GM12878 (cell line): ENCODE measurements around the gene ZDHHC3. TPM values are rescaled to one million over a fixed set of nuclear protein-coding genes. Genes with fewer than 3 reads are reported as not detected.

Source experiments
- CBX3 ChIP-seq: fragments of 200-600 bp; sonication (generic); IDR thresholded peaks from 2 replicates; pipeline ENCODE4 v1.6.1; 2016; ENCODE audit warnings: low read depth, borderline replicate concordance
- EED ChIP-seq: sonication (generic); IDR thresholded peaks from 2 replicates; pipeline ENCODE4 v1.6.1; 2016; ENCODE audit warnings: antibody characterized with exemption, low read depth
- ETV6 ChIP-seq, 2 experiments: fragments of 450-650 bp in 1 of 2; IDR thresholded peaks in 1 of 2; conservative IDR thresholded peaks in 1 of 2; 2 replicates each; pipeline ENCODE4 v1.6.1; 2014; ENCODE audit warnings: antibody characterized with exemption in 1 of 2, borderline replicate concordance in 1 of 2, low read depth in 1 of 2, mild to moderate bottlenecking in 1 of 2, moderate library complexity in 1 of 2
- LARP7 ChIP-seq: fragments of 450-650 bp; IDR thresholded peaks from 2 replicates; pipeline ENCODE4 v1.6.1; 2017; ENCODE audit warnings: mild to moderate bottlenecking
- SMARCA5 ChIP-seq: fragments of 450-650 bp; IDR thresholded peaks from 2 replicates; pipeline ENCODE4 v1.6.1; 2017; ENCODE audit warnings: mild to moderate bottlenecking
- SREBF1 ChIP-seq: IDR thresholded peaks from 2 replicates; pipeline ENCODE4 v1.6.1; 2012; ENCODE audit warnings: mild to moderate bottlenecking, low read length
- USF1 ChIP-seq: IDR thresholded peaks from 2 replicates; pipeline ENCODE4 v1.6.1; 2011; ENCODE audit warnings: borderline replicate concordance, low read depth, mild to moderate bottlenecking, moderate library complexity, mixed read lengths, low read length; ENCODE audit not compliant: insufficient read depth; ENCODE audit errors: extremely low read length
- WRNIP1 ChIP-seq: IDR thresholded peaks from 2 replicates; pipeline ENCODE4 v1.6.1; 2011; ENCODE audit warnings: low read depth, low read length, improper control_type of control experiment, borderline replicate concordance
- YY1 ChIP-seq: IDR thresholded peaks from 2 replicates; pipeline ENCODE4 v1.6.1; 2011; ENCODE audit warnings: low read depth, mild to moderate bottlenecking, low read length
- polyA plus RNA-seq, 11 experiments: library from polyadenylated mRNA; depleted of rRNA in 4 of 11; unstranded in 6 of 11; stranded (reverse) in 5 of 11; fragments of >200 nt; fragmentation: Nextera tagmentation in 4 of 11; fragmentation: Illumina TruSeq in 1 of 11; extraction: Ambion mirVana in 4 of 11; extraction: Trizol in 1 of 11; gene quantifications; 1 replicate in 1 of 11; 2 replicates in 10 of 11; pipeline versions ENCODE4 v1.2.1 to v1.2.3, GENCODE V29; 2011 to 2016; ENCODE audit warnings: inconsistent platforms in 2 of 11, missing spikeins in 2 of 11, low read depth in 1 of 11
- total RNA-seq, 4 experiments: library from RNA; depleted of rRNA in 3 of 4; stranded (reverse); fragments of >200 nt in 3 of 4; fragmentation: Illumina TruSeq in 1 of 4; extraction: Trizol in 1 of 4; gene quantifications; 2 replicates each; pipeline versions ENCODE4 v1.2.1 to v1.2.3, GENCODE V29; 2013 to 2021
- TF ChIP-seq, protein P1 (sequence below): fragments of 450-650 bp; IDR thresholded peaks from 2 replicates; pipeline ENCODE4 v1.6.1; 2017; ENCODE audit warnings: mild to moderate bottlenecking, moderate library complexity
- TF ChIP-seq, protein P2 (sequence below): IDR thresholded peaks from 2 replicates; pipeline ENCODE4 v1.6.1; 2011; ENCODE audit warnings: borderline replicate concordance, low read depth, mild to moderate bottlenecking, moderate library complexity, low read length; ENCODE audit not compliant: insufficient read depth, poor library complexity, severe bottlenecking
- TF ChIP-seq, protein P3 (sequence below): fragments of 450-650 bp; formaldehyde crosslinking; IDR thresholded peaks from 2 replicates; pipeline ENCODE4 v1.5.0; 2022; ENCODE audit warnings: mild to moderate bottlenecking, missing genetic modification characterization
- TF ChIP-seq, protein P4 (sequence below), 3 experiments: IDR thresholded peaks in 2 of 3; conservative IDR thresholded peaks in 1 of 3; 2 replicates each; pipeline ENCODE4 v1.5.1; 2011; ENCODE audit warnings: low read depth in 3 of 3, low read length in 3 of 3, mild to moderate bottlenecking in 3 of 3, control low read depth in 2 of 3, moderate library complexity in 2 of 3, inconsistent platforms in 1 of 3, mixed read lengths in 1 of 3; ENCODE audit not compliant: control insufficient read depth in 2 of 3, insufficient read depth in 1 of 3; ENCODE audit errors: extremely low read depth in 1 of 3
- TF ChIP-seq, protein P5 (sequence below): IDR thresholded peaks from 2 replicates; pipeline ENCODE4 v1.6.1; 2011; ENCODE audit warnings: low read depth, mild to moderate bottlenecking, low read length, moderate library complexity, borderline replicate concordance; ENCODE audit errors: extremely low read depth

ZDHHC3 gene
- total and polyA plus RNA-seq, 10 of the 15 experiments (the other 5 are each of a cell fraction or from before 2014, with no cell fraction given) = 6.8 to 79.1 (median 40.8) TPM

GRCh38 chr3:44976002-44976815, at the start of gene ZDHHC3, which contains the start of gene EXOSC7 (continued):
- TF ChIP-seq WRNIP1 = no peak
- no peak for TF ChIP-seq ETV6 (conservative IDR thresholded peaks at IDR 0.05 in 1 of 2, IDR thresholded peaks at IDR 0.05 in 1 of 2; ENCODE audit: borderline replicate concordance in 1 of 2, low read depth in 1 of 2)
- peak; percentile 97 for TF ChIP-seq YY1
- TF ChIP-seq LARP7 = no peak
- no peak for TF ChIP-seq SREBF1
- no peak; the same call in 1 of the 2 replicates for TF ChIP-seq SMARCA5
- TF ChIP-seq, protein P1, sequence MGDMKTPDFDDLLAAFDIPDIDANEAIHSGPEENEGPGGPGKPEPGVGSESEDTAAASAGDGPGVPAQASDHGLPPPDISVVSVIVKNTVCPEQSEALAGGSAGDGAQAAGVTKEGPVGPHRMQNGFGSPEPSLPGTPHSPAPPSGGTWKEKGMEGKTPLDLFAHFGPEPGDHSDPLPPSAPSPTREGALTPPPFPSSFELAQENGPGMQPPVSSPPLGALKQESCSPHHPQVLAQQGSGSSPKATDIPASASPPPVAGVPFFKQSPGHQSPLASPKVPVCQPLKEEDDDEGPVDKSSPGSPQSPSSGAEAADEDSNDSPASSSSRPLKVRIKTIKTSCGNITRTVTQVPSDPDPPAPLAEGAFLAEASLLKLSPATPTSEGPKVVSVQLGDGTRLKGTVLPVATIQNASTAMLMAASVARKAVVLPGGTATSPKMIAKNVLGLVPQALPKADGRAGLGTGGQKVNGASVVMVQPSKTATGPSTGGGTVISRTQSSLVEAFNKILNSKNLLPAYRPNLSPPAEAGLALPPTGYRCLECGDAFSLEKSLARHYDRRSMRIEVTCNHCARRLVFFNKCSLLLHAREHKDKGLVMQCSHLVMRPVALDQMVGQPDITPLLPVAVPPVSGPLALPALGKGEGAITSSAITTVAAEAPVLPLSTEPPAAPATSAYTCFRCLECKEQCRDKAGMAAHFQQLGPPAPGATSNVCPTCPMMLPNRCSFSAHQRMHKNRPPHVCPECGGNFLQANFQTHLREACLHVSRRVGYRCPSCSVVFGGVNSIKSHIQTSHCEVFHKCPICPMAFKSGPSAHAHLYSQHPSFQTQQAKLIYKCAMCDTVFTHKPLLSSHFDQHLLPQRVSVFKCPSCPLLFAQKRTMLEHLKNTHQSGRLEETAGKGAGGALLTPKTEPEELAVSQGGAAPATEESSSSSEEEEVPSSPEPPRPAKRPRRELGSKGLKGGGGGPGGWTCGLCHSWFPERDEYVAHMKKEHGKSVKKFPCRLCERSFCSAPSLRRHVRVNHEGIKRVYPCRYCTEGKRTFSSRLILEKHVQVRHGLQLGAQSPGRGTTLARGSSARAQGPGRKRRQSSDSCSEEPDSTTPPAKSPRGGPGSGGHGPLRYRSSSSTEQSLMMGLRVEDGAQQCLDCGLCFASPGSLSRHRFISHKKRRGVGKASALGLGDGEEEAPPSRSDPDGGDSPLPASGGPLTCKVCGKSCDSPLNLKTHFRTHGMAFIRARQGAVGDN = 0 out of 2 replicates have a peak, but pooled peaks have one; percentile 52
- TF ChIP-seq USF1 = peak; percentile 12
- TF ChIP-seq, protein P2, sequence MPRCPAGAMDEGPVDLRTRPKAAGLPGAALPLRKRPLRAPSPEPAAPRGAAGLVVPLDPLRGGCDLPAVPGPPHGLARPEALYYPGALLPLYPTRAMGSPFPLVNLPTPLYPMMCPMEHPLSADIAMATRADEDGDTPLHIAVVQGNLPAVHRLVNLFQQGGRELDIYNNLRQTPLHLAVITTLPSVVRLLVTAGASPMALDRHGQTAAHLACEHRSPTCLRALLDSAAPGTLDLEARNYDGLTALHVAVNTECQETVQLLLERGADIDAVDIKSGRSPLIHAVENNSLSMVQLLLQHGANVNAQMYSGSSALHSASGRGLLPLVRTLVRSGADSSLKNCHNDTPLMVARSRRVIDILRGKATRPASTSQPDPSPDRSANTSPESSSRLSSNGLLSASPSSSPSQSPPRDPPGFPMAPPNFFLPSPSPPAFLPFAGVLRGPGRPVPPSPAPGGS = no peak
- TF ChIP-seq CBX3 = no peak
- TF ChIP-seq, protein P3, sequence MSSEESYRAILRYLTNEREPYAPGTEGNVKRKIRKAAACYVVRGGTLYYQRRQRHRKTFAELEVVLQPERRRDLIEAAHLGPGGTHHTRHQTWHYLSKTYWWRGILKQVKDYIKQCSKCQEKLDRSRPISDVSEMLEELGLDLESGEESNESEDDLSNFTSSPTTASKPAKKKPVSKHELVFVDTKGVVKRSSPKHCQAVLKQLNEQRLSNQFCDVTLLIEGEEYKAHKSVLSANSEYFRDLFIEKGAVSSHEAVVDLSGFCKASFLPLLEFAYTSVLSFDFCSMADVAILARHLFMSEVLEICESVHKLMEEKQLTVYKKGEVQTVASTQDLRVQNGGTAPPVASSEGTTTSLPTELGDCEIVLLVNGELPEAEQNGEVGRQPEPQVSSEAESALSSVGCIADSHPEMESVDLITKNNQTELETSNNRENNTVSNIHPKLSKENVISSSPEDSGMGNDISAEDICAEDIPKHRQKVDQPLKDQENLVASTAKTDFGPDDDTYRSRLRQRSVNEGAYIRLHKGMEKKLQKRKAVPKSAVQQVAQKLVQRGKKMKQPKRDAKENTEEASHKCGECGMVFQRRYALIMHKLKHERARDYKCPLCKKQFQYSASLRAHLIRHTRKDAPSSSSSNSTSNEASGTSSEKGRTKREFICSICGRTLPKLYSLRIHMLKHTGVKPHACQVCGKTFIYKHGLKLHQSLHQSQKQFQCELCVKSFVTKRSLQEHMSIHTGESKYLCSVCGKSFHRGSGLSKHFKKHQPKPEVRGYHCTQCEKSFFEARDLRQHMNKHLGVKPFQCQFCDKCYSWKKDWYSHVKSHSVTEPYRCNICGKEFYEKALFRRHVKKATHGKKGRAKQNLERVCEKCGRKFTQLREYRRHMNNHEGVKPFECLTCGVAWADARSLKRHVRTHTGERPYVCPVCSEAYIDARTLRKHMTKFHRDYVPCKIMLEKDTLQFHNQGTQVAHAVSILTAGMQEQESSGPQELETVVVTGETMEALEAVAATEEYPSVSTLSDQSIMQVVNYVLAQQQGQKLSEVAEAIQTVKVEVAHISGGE (CRISPR knock-in tag) = no peak
- no peak for TF ChIP-seq EED
- TF ChIP-seq, protein P4, sequence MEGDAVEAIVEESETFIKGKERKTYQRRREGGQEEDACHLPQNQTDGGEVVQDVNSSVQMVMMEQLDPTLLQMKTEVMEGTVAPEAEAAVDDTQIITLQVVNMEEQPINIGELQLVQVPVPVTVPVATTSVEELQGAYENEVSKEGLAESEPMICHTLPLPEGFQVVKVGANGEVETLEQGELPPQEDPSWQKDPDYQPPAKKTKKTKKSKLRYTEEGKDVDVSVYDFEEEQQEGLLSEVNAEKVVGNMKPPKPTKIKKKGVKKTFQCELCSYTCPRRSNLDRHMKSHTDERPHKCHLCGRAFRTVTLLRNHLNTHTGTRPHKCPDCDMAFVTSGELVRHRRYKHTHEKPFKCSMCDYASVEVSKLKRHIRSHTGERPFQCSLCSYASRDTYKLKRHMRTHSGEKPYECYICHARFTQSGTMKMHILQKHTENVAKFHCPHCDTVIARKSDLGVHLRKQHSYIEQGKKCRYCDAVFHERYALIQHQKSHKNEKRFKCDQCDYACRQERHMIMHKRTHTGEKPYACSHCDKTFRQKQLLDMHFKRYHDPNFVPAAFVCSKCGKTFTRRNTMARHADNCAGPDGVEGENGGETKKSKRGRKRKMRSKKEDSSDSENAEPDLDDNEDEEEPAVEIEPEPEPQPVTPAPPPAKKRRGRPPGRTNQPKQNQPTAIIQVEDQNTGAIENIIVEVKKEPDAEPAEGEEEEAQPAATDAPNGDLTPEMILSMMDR (IDR thresholded peaks at IDR 0.05 in 2 of 3, conservative IDR thresholded peaks at IDR 0.05 in 1 of 3; ENCODE audit: control insufficient read depth in 2 of 3, extremely low read depth in 1 of 3, insufficient read depth in 1 of 3, low read depth in 3 of 3, low read length in 3 of 3) = 0 out of 6 replicates have a peak, but pooled peaks of 1 of the 3 experiments have one; percentile 7
- TF ChIP-seq, protein P5, sequence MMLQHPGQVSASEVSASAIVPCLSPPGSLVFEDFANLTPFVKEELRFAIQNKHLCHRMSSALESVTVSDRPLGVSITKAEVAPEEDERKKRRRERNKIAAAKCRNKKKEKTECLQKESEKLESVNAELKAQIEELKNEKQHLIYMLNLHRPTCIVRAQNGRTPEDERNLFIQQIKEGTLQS = peak; percentile 32; the same call in 1 of the 2 replicates
